Measurements from ENCODE around the gene MZF1.

The MZF1 gene

DNA sequence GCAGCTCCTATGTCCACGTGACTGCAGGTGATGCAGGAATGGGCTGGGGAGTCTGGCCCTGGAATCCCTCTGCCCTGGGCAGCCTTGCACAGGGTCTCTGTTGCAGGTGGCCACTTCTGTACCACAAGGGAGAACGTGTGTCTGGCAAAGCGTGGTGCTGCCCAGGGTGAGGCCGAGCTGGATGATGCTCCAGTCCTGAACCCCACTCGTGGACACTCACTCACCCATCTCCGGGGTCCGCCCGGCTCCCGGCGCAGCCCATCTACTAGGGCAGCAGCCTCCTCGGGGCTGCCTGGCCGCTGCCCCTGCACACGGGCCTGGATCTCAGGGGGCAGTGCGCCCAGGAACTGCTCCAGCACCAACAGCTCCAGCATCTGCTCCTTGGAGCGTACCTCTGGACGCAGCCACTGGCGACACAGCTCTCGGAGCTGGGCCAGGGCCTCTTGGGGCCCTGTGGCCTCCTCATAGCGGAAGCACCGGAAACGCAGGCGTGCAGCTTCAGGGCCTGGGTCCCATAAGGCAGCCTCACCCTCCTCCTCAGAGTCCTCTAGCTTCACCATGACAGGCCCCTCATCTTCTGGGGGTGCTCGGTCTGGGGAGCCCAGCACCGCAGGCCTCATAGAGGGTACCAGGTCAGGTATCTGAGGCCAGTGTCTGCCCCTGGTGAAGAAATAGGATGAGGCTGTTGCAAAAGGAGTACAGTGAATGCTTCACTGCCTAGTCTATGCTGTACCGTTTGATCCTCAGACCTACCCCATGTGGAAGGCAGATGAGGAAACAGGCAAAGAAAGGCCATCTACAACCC lies 2.2 kb downstream of the MZF1 start:
- TF ChIP-seq YY1 (IDR thresholded peaks at IDR 0.05; ENCODE audit: low read depth), result no peak
- TF ChIP-seq, protein P1, sequence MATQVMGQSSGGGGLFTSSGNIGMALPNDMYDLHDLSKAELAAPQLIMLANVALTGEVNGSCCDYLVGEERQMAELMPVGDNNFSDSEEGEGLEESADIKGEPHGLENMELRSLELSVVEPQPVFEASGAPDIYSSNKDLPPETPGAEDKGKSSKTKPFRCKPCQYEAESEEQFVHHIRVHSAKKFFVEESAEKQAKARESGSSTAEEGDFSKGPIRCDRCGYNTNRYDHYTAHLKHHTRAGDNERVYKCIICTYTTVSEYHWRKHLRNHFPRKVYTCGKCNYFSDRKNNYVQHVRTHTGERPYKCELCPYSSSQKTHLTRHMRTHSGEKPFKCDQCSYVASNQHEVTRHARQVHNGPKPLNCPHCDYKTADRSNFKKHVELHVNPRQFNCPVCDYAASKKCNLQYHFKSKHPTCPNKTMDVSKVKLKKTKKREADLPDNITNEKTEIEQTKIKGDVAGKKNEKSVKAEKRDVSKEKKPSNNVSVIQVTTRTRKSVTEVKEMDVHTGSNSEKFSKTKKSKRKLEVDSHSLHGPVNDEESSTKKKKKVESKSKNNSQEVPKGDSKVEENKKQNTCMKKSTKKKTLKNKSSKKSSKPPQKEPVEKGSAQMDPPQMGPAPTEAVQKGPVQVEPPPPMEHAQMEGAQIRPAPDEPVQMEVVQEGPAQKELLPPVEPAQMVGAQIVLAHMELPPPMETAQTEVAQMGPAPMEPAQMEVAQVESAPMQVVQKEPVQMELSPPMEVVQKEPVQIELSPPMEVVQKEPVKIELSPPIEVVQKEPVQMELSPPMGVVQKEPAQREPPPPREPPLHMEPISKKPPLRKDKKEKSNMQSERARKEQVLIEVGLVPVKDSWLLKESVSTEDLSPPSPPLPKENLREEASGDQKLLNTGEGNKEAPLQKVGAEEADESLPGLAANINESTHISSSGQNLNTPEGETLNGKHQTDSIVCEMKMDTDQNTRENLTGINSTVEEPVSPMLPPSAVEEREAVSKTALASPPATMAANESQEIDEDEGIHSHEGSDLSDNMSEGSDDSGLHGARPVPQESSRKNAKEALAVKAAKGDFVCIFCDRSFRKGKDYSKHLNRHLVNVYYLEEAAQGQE (IDR thresholded peaks at IDR 0.05; ENCODE audit: low read depth), result no peak
- TF ChIP-seq TAF1 (IDR thresholded peaks at IDR 0.05; ENCODE audit: low read depth), result no peak
- no peak for TF ChIP-seq TCF12 (IDR thresholded peaks at IDR 0.05; ENCODE audit: low read depth)
- TF ChIP-seq NFIC (IDR thresholded peaks at IDR 0.05), result no peak
- no peak for TF ChIP-seq ZBTB7A (IDR thresholded peaks at IDR 0.05; ENCODE audit: low read depth)
- TF ChIP-seq EGR1 (IDR thresholded peaks at IDR 0.05), result no peak
- TF ChIP-seq, protein P2, sequence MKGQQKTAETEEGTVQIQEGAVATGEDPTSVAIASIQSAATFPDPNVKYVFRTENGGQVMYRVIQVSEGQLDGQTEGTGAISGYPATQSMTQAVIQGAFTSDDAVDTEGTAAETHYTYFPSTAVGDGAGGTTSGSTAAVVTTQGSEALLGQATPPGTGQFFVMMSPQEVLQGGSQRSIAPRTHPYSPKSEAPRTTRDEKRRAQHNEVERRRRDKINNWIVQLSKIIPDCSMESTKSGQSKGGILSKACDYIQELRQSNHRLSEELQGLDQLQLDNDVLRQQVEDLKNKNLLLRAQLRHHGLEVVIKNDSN (IDR thresholded peaks at IDR 0.05), result no peak
- no peak for TF ChIP-seq RAD21 (IDR thresholded peaks at IDR 0.05; ENCODE audit: low read depth)
- no peak for TF ChIP-seq CEBPB (IDR thresholded peaks at IDR 0.05)
- TF ChIP-seq CREB1 (IDR thresholded peaks at IDR 0.05; ENCODE audit: low read depth), result no peak
- TF ChIP-seq FOXM1 (IDR thresholded peaks at IDR 0.05; ENCODE audit: borderline replicate concordance, low read depth), result no peak
- TF ChIP-seq, protein P3, sequence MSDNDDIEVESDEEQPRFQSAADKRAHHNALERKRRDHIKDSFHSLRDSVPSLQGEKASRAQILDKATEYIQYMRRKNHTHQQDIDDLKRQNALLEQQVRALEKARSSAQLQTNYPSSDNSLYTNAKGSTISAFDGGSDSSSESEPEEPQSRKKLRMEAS (IDR thresholded peaks at IDR 0.05), result no peak
- TF ChIP-seq EP300 (IDR thresholded peaks at IDR 0.05; ENCODE audit: borderline replicate concordance), result no peak
- no peak for TF ChIP-seq TEAD4 (IDR thresholded peaks at IDR 0.05)

DNA sequence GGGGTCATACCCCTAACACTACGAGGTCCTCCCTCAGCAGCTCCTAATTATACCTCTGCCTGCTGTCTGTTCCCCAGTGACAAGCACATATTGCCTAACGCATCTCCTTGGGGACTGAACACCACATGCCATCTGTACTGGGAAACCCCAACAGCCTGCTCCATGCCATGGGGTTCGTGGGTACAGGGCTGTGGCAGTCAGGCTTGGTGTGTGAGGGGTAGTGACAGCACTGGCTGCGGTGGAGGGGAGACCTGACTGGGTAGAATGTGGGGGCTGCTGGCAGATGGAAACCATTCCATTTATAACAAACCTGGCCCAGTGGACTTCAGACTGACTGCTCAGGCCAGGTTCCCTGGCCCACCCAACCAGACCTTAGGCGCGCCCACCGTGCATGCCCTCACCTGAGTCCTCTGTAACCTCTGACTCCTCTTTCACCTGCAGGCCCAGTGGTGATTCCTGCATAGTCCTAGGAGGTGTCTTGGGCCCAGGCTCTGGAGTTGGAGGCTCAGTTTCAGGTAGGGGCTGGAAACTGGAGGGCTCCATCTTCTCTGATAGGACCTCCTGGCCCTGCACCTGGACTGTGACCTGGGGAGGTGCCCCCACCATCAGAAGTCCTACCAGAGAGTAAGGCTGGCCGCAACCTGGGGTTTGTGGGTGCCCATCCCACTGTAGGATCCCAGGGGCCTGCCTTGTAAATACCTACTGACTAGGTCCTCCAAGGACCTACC lies 3.0 kb downstream of the MZF1 start:
- TF ChIP-seq TCF12 (IDR thresholded peaks at IDR 0.05; ENCODE audit: low read depth), result no peak
- TF ChIP-seq CREB1 (IDR thresholded peaks at IDR 0.05; ENCODE audit: low read depth), result no peak
- no peak for TF ChIP-seq YY1 (IDR thresholded peaks at IDR 0.05; ENCODE audit: low read depth)
- no peak for TF ChIP-seq TAF1 (IDR thresholded peaks at IDR 0.05; ENCODE audit: low read depth)

DNA sequence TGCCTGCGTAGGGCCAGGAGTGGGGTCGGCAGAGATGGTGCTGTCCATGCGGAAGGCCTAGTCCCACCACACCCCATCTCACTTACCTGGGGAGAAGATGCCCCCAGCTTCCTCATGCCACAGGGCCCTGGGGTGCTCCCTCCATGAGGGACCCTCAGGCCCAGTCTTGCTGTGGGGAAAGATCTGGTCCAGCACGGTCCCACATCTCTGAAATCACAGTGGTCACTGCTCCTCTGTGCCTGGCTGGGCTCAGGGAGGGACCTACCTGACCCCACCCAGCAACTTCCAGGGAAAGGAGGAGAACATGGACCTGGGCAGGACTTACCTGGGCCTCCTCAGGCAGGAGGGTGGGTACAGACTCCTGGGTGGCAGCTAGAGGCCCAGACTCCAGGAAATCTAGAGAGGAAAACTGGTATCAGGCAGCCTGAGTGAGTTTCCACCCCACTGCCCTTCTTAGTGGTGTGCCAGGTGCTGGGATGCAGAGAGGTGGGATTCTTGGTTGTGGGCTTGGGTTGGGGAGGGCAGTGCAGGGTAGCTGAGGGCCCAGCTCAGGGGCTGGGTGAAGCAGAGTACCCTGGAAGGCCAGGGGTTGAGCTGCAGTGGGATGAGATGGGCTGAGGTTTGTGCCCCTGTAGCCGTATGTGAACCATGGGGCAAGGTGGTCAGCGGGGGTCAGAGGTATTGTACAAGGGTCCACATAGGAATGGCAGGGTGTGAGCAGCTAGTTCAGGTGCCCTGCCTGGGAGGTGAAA lies 3.8 kb downstream of the MZF1 start:
- TF ChIP-seq CEBPB (IDR thresholded peaks at IDR 0.05) (no peak), EGR1 (IDR thresholded peaks at IDR 0.05) (no peak), RAD21 (IDR thresholded peaks at IDR 0.05; ENCODE audit: low read depth) (no peak), CREB1 (IDR thresholded peaks at IDR 0.05; ENCODE audit: low read depth) (no peak), TEAD4 (IDR thresholded peaks at IDR 0.05) (no peak), ZBTB7A (IDR thresholded peaks at IDR 0.05; ENCODE audit: low read depth) (no peak)
- TF ChIP-seq, protein P1 (IDR thresholded peaks at IDR 0.05; ENCODE audit: low read depth), result no peak
- TF ChIP-seq, protein P2 (IDR thresholded peaks at IDR 0.05), result no peak
- TF ChIP-seq, protein P3 (IDR thresholded peaks at IDR 0.05), result no peak

DNA sequence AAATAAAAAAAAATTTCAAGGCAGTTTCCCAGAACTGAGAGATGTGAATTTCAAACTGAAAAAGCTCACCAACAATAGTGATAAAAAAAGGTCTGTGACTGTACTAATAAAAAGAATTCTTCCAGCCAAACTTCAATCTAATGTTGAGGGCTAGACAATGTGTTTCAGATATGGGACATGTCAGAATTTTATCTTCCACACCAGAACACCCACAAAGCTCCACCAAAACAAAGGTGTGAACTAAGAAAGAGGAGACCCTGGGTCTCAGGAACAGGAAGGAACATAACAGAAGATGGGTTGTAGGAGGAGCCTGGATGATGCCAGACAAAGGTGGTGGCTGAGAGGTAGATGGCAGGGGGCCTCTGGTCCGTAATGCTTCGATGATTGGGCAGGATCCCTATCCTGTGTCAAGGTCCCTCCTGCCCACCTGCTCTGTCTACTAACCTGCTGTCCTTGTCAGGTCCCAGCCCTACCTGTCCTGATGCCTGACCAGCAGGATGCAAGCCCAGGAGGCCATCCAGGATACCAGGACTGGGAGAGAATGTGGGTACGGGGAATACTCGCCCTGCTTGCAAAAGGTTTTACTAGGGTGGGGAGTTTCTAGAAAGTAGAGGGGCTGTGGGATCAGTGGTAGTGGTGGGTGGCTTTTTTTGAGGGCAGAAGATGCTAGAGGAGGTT lies 4.5 kb downstream of the MZF1 start:
- TF ChIP-seq EGR1 (IDR thresholded peaks at IDR 0.05) (no peak), FOXM1 (IDR thresholded peaks at IDR 0.05; ENCODE audit: borderline replicate concordance, low read depth) (no peak), TAF1 (IDR thresholded peaks at IDR 0.05; ENCODE audit: low read depth) (no peak), TEAD4 (IDR thresholded peaks at IDR 0.05) (no peak), CEBPB (IDR thresholded peaks at IDR 0.05) (no peak), YY1 (IDR thresholded peaks at IDR 0.05; ENCODE audit: low read depth) (no peak), CREB1 (IDR thresholded peaks at IDR 0.05; ENCODE audit: low read depth) (no peak), TCF12 (IDR thresholded peaks at IDR 0.05; ENCODE audit: low read depth) (no peak), RAD21 (IDR thresholded peaks at IDR 0.05; ENCODE audit: low read depth) (no peak), NFIC (IDR thresholded peaks at IDR 0.05) (no peak), EP300 (IDR thresholded peaks at IDR 0.05; ENCODE audit: borderline replicate concordance) (no peak), ZBTB7A (IDR thresholded peaks at IDR 0.05; ENCODE audit: low read depth) (no peak)
- TF ChIP-seq, protein P2 (IDR thresholded peaks at IDR 0.05), result no peak
- TF ChIP-seq, protein P3 (IDR thresholded peaks at IDR 0.05), result no peak
- TF ChIP-seq, protein P1 (IDR thresholded peaks at IDR 0.05; ENCODE audit: low read depth), result no peak

Measured in Ishikawa (cell line).